Stimulated activated CD4-positive, alpha-beta T cell treated with anti-CD3 and anti-CD28 coated beads, Interleukin-12 subunit alpha, Interleukin-12 subunit beta, amount 100 ng/mL, for 24 hours (primary cell): Measurements from ENCODE around the gene MPZL3.
"Not testable (repeated sequence)": the region's sequence is repeated elsewhere in the genome, so short reads cannot be mapped to it uniquely, and the experiment has no call there.

Source experiments
- DNase-seq, 2 experiments: peaks; one replicate each; pipeline ENCODE4 v3.0.0-alpha.2; 2020; ENCODE audit warnings: low read depth in 2 of 2

MPZL3 gene

DNA sequence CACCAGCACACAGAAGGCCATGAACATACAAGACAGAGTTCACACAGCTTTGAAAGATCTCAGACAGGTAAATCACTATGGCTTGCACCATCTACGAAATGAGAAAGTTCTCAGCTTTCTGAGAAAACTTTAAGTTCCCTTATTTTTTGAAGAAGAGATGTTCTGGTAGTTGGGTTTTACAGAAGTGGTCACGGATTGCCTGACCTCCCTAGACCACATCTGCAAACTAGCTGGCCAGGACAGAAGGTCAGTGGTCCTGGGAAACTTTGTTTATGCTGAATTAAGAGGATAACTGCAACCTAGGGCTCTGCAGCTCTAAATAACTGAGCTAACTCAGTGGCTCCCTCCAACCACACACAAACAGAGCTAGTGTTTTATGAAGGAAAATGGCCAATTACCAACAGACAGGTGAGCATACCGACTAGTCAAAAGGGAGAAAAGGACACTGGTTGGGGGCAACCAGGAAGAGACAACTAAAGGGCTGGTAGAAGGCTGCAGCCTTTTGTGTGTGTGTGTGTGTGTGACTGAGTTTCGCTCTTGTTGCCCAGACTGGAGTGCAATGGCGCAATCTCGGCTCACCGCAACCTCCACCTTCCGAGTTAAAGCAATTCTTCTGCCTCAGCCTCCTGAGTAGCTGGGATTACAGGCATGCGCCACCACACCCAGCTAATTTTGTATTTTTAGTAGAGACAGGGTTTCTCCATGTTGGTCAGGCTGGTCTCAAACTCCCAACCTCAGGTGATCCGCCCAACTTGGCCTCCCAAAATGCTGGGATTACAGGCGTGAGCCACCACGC lies 67.2 kb downstream of the MPZL3 start:
- DNase-seq = no peak

- not testable (repeated sequence) for DNase-seq
These were observed 68.5 kb downstream of the MPZL3 start for GRCh38 chr11:118183691-118184090.

- DNase-seq = no peak
These were observed 71.9 kb downstream of the MPZL3 start for GRCh38 chr11:118180300-118180703.

DNA sequence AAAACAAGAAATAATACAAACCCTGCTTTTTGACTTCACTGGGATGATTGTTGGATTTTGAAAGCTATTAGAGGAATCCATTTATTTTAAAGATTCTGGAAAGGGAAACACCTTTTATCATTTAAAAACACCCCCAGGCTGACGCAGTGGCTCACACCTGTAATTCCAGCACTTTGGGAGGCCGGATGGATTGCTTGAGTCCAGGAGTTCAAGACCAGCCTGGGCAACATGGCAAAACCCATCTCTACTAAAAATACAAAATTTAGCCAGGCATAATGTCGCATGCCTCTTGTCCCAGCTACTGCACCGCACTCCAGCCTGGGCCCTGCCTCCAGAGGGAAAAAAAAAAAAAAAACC lies 75.4 kb downstream of the MPZL3 start:
- DNase-seq = no peak
